MM.1S (cell line): Measurements from ENCODE around the gene METTL22.

ENCODE experiments used
- DNase-seq: peaks from one replicate; pipeline ENCODE4 v3.0.0-alpha.2; 2015
- H2AFZ ChIP-seq: fragments of 300-600 bp; sonication (generic); 2 replicates; pipeline ENCODE4 v1.6.0; 2016; ENCODE audit warnings: antibody characterized with exemption, low read length
- H3F3A ChIP-seq: fragments of 300-600 bp; sonication (generic); 2 replicates; pipeline ENCODE4 v1.6.1; 2016; ENCODE audit warnings: mild to moderate bottlenecking, antibody characterized with exemption, low read length, moderate library complexity, mixed read lengths; ENCODE audit not compliant: insufficient read depth
- H3K27ac ChIP-seq: fragments of 300-600 bp; sonication (generic); 2 replicates; pipeline ENCODE4 v1.5.1; 2016; ENCODE audit warnings: mild to moderate bottlenecking, low read length
- H3K27me3 ChIP-seq: fragments of 300-600 bp; sonication (generic); replicated peaks from 2 replicates; pipeline ENCODE4 v1.6.0; 2016; ENCODE audit warnings: low read length; ENCODE audit not compliant: insufficient read depth
- H3K36me3 ChIP-seq: fragments of 300-600 bp; sonication (generic); replicated peaks from 2 replicates; pipeline ENCODE4 v1.6.1; 2016; ENCODE audit warnings: mild to moderate bottlenecking, low read length, mixed read lengths; ENCODE audit not compliant: insufficient read depth
- H3K4me1 ChIP-seq: fragments of 300-600 bp; sonication (generic); 2 replicates; pipeline ENCODE4 v1.6.1; 2016; ENCODE audit warnings: low read length, mixed read lengths
- H3K4me2 ChIP-seq: fragments of 300-600 bp; sonication (generic); 2 replicates; pipeline ENCODE4 v1.6.0; 2016; ENCODE audit warnings: low read depth, low read length
- H3K4me3 ChIP-seq: fragments of 300-600 bp; sonication (generic); 2 replicates; pipeline ENCODE4 v1.5.1; 2016; ENCODE audit warnings: low read length, mixed read lengths
- H3K79me2 ChIP-seq: fragments of 300-600 bp; sonication (generic); 2 replicates; pipeline ENCODE4 v1.6.1; 2016; ENCODE audit warnings: mixed run types, low read length, mixed read lengths
- H3K9ac ChIP-seq: fragments of 300-600 bp; sonication (generic); 2 replicates; pipeline ENCODE4 v1.6.1; 2016; ENCODE audit warnings: low read length, mixed read lengths
- H3K9me2 ChIP-seq: fragments of 300-600 bp; sonication (generic); replicated peaks from 2 replicates; pipeline ENCODE4 v1.6.1; 2016; ENCODE audit warnings: mild to moderate bottlenecking, low read length, mixed read lengths; ENCODE audit not compliant: insufficient read depth
- H3K9me3 ChIP-seq: fragments of 300-600 bp; sonication (generic); replicated peaks from 2 replicates; pipeline ENCODE4 v1.6.1; 2016; ENCODE audit warnings: mild to moderate bottlenecking, low read length, mixed read lengths; ENCODE audit not compliant: insufficient read depth
- H4K20me1 ChIP-seq: fragments of 300-600 bp; sonication (generic); 2 replicates; pipeline ENCODE4 v1.6.1; 2016; ENCODE audit warnings: mild to moderate bottlenecking, low read length, moderate library complexity, mixed read lengths; ENCODE audit not compliant: insufficient read depth
- CTCF ChIP-seq: fragments of 300-600 bp; sonication (generic); IDR thresholded peaks from 2 replicates; pipeline ENCODE4 v1.5.1; 2016; ENCODE audit warnings: antibody characterized with exemption, low read length, mixed read lengths
- EZH2 ChIP-seq: fragments of 300-600 bp; sonication (generic); optimal IDR thresholded peaks from 2 replicates; pipeline ENCODE3; 2017; ENCODE audit warnings: low read depth, mild to moderate bottlenecking, antibody characterized with exemption, low read length, mixed read lengths
- EZH2phosphoT487 ChIP-seq: fragments of 300-600 bp; sonication (generic); IDR thresholded peaks from 2 replicates; pipeline ENCODE4 v1.6.1; 2018; ENCODE audit warnings: antibody characterized with exemption, low read length

Gene METTL22

DNA sequence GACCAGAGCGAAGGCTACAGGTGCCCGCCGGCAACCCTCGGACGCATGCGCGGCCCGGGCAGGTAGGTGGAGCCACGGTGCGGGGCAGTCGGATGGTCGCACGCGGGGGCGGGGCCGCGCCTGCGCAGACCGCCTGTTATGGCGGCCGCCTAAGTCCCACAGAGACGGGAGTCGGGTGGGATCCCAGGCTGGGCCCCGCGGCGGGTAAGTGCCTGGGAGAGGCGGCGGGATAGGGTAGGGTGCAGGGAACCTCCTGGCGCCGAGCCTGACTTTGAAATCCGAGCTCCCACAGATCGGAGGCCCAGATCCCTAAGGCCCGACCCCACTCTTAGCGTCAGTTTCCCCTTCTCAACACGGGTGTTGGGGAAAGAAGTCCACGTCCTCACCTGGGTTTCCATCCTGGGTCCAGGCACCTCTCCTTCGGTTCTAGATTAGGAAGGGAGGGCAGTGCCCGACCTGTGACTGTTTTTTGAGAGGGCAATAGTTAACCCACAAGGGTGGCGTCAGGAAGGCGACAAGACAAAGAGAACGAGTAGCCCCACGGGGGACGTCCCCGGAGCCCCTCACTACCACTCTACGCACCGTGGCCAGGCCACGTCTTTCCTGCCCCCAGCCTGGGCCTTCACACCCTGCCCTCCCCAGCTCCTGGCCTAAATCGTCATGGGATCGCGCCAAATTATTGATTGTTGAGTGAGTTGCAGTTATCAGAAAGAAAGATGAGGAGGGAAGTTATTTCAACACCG lies at the start of gene METTL22:
METTL22 (plus strand) TSS at position 127 of the 743 bp plus-strand sequence. CDS start 3,968 bp downstream, outside the sequence.
- H2AFZ ChIP-seq = peak within 1 kb of the TSS; percentile 89
- no peaks in the 10 kb centered on the region for H3F3A ChIP-seq
- H3K9me3 ChIP-seq = no peaks in the 10 kb centered on the region
- peak within 1 kb of the TSS; percentile 96 for H3K9ac ChIP-seq
- H4K20me1 ChIP-seq = no peaks in the 10 kb centered on the region
- peaks cover 45% of the 10 kb centered on the region for H3K79me2 ChIP-seq
- H3K4me3 ChIP-seq = peak within 1 kb of the TSS; percentile 96
- no peaks in the 10 kb centered on the region; the same call in 1 of the 2 replicates for H3K36me3 ChIP-seq
- H3K4me2 ChIP-seq = peak within 1 kb of the TSS; percentile 71
- TF ChIP-seq EZH2 = no peak
- TF ChIP-seq CTCF = no peak
- TF ChIP-seq EZH2phosphoT487 = no peak
- no peaks in the 10 kb centered on the region for H3K27me3 ChIP-seq
- no peaks in the 10 kb centered on the region for H3K4me1 ChIP-seq
- H3K27ac ChIP-seq = peak within 1 kb of the TSS; percentile 3; the same call in 1 of the 2 replicates
- H3K9me2 ChIP-seq = no peaks in the 10 kb centered on the region
- DNase-seq = peak; percentile 88

- no peak for DNase-seq
- Histone ChIP-seq H3F3A (no peaks in the 10 kb centered on the region), H3K9ac (no peak overlapping the region), H4K20me1 (no peaks in the 10 kb centered on the region), H3K4me1 (0 out of 2 replicates have a peak, but pooled peaks cover 4% of the 10 kb centered on the region), H2AFZ (peak overlapping the region; percentile 63; the same call in 1 of the 2 replicates), H3K79me2 (no peaks in the 10 kb centered on the region), H3K27ac (no peak overlapping the region), H3K36me3 (no peaks in the 10 kb centered on the region), H3K4me2 (no peak overlapping the region), H3K4me3 (no peak overlapping the region), H3K9me2 (no peaks in the 10 kb centered on the region), H3K9me3 (no peaks in the 10 kb centered on the region), H3K27me3 (no peaks in the 10 kb centered on the region)
- no peak for TF ChIP-seq CTCF
- TF ChIP-seq EZH2phosphoT487 = no peak
- no peak for TF ChIP-seq EZH2
Measured at GRCh38 chr16:8572063-8572918, 49.2 kb upstream of the METTL22 start.

- no peak overlapping the region for H3K27ac ChIP-seq
Measured at GRCh38 chr16:8572919-8573724, 48.4 kb upstream of the METTL22 start.

More at GRCh38 chr16:8572919-8573724, 48.4 kb upstream of the METTL22 start:
- peak overlapping the region; percentile 63 for H2AFZ ChIP-seq
- DNase-seq = peak; percentile 41
- 0 out of 2 replicates have a peak, but pooled peaks cover 4% of the 10 kb centered on the region for H3K4me1 ChIP-seq
- H3K9ac ChIP-seq = no peak overlapping the region
- no peaks in the 10 kb centered on the region for H3K36me3 ChIP-seq
- H3K9me3 ChIP-seq = no peaks in the 10 kb centered on the region
- no peaks in the 10 kb centered on the region for H3F3A ChIP-seq
- no peaks in the 10 kb centered on the region for H3K9me2 ChIP-seq
- H4K20me1 ChIP-seq = no peaks in the 10 kb centered on the region
- TF ChIP-seq CTCF = peak; percentile 63
- TF ChIP-seq EZH2phosphoT487 = no peak
- no peak overlapping the region for H3K4me3 ChIP-seq
- no peaks in the 10 kb centered on the region for H3K27me3 ChIP-seq
- no peaks in the 10 kb centered on the region for H3K79me2 ChIP-seq
- H3K4me2 ChIP-seq = no peak overlapping the region
